Endometrial microvascular endothelial cells (primary cell): ENCODE data around the gene PAX2. TPM values are rescaled to one million over a fixed set of nuclear protein-coding genes. Genes with fewer than 3 reads are reported as not detected.

ENCODE experiments used
- total RNA-seq: library from RNA; depleted of rRNA; stranded (reverse); fragments of >200 nt; gene quantifications from one replicate; pipeline ENCODE4 v1.2.3, GENCODE V29; 2015; ENCODE audit errors: inconsistent ontology term

PAX2 gene
- total RNA-seq, 1 donor from 2014 or later: not detected

Other genes with a start within 250 kb of the PAX2 start
- gene SEC31B, start 225.7 kb upstream of the PAX2 start, total RNA-seq: 0.93 TPM
- gene NDUFB8, start 215.7 kb upstream of the PAX2 start, total RNA-seq: 187 TPM
- 5.4 TPM for gene HIF1AN, start 209.6 kb upstream of the PAX2 start, total RNA-seq
- gene SLF2, start 167.4 kb downstream of the PAX2 start, total RNA-seq: 27.4 TPM
- gene SEMA4G, start 223.9 kb downstream of the PAX2 start, total RNA-seq: 3.8 TPM
- 93.8 TPM for gene MRPL43, start 241.9 kb downstream of the PAX2 start, total RNA-seq
- 6.4 TPM for gene TWNK, start 242.0 kb downstream of the PAX2 start, total RNA-seq